HG02970 (cell line): ENCODE data around the gene SURF2.
"Not testable (repeated sequence)": the region's sequence is repeated elsewhere in the genome, so short reads cannot be mapped to it uniquely, and the experiment has no call there.

Experiments
- ATAC-seq: cut with Tn5 transposase; IDR thresholded peaks from one replicate; pipeline ENCODE4 v1.9.1; 2021; ENCODE audit warnings: mild to moderate bottlenecking, moderate library complexity, moderate number of reproducible peaks; ENCODE audit not compliant: unreplicated experiment, low FRiP score

SURF2 gene

GRCh38 chr9:133375116-133375723 lies 18.9 kb downstream of the SURF2 start:
- peak; percentile 16 for ATAC-seq

GRCh38 chr9:133375724-133376654 lies 19.6 kb downstream of the SURF2 start, which contains the start of the genes STKLD1 and SURF4:
STKLD1 (plus strand) TSS chr9:133376366; CDS start chr9:133376474, 108 bp downstream.
SURF4 (minus strand) TSS chr9:133376060; CDS start chr9:133375969, 91 bp downstream.
- peak; percentile 90 for ATAC-seq

- ATAC-seq = not testable (repeated sequence)
Observed at GRCh38 chr9:133377280-133377679, 20.9 kb downstream of the SURF2 start.

- ATAC-seq = no peak
Observed at GRCh38 chr9:133377721-133378216, 21.4 kb downstream of the SURF2 start.

GRCh38 chr9:133378408-133378962 lies 22.1 kb downstream of the SURF2 start:
- ATAC-seq = no peak

- no peak for ATAC-seq
Observed at GRCh38 chr9:133379153-133380086, 23.1 kb downstream of the SURF2 start.

- no peak for ATAC-seq
Observed at GRCh38 chr9:133380734-133381133, 24.4 kb downstream of the SURF2 start.

- ATAC-seq = no peak
Observed at GRCh38 chr9:133382507-133383141, 26.3 kb downstream of the SURF2 start.

GRCh38 chr9:133383438-133383837 lies 27.1 kb downstream of the SURF2 start:
- no peak for ATAC-seq

- ATAC-seq = no peak
Observed at GRCh38 chr9:133384736-133385321, 28.5 kb downstream of the SURF2 start.

GRCh38 chr9:133385452-133385851 lies 29.1 kb downstream of the SURF2 start:
- no peak for ATAC-seq

- ATAC-seq = no peak
Observed at GRCh38 chr9:133386338-133386737, 30.0 kb downstream of the SURF2 start.

- no peak for ATAC-seq
Observed at GRCh38 chr9:133387680-133388079, 31.3 kb downstream of the SURF2 start.

GRCh38 chr9:133389025-133389557 lies 32.7 kb downstream of the SURF2 start:
- no peak for ATAC-seq

- no peak for ATAC-seq
Observed at GRCh38 chr9:133389562-133389961, 33.2 kb downstream of the SURF2 start.

- ATAC-seq = no peak
Observed at GRCh38 chr9:133390713-133391112, 34.4 kb downstream of the SURF2 start.

GRCh38 chr9:133391449-133391848 lies 35.1 kb downstream of the SURF2 start:
- ATAC-seq = not testable (repeated sequence)

- not testable (repeated sequence) for ATAC-seq
Observed at GRCh38 chr9:133392308-133392707, 36.0 kb downstream of the SURF2 start.

GRCh38 chr9:133393399-133393798 lies 37.0 kb downstream of the SURF2 start:
- ATAC-seq = no peak
